ENCODE data around the gene ADCY9.

- TF ChIP-seq CTCF (IDR thresholded peaks at IDR 0.05; ENCODE audit: insufficient read depth, low read length, poor library complexity, severe bottlenecking) (no peak), EZH2phosphoT487 (conservative IDR thresholded peaks at IDR 0.05; ENCODE audit: low read length) (no peak)
Measured at GRCh38 chr16:3951861-3952736, 164.1 kb downstream of the ADCY9 start.

Measured in SU-DHL-6 (cell line).